Activated CD4-positive, alpha-beta memory T cell treated with anti-CD3 and anti-CD28 coated beads, Interleukin-2, amount 10 ng/mL, durations not matched to agents 7 days and 5 days (primary cell): ENCODE measurements around the gene HSPG2. TPM values are rescaled to one million over a fixed set of nuclear protein-coding genes. Genes with fewer than 3 reads are reported as not detected.
"Not testable (repeated sequence)": the region's sequence is repeated elsewhere in the genome, so short reads cannot be mapped to it uniquely, and the experiment has no call there.

ENCODE experiments used
- CTCF ChIA-PET: fragments of 350-600 bp; sonication (Branson Sonifier 250); formaldehyde crosslinking; loops from one replicate; lab custom pipeline; 2021; ENCODE audit warnings: antibody characterized with exemption, inconsistent platforms; lab: Charles Lee
- POLR2A ChIA-PET: fragments of 350-600 bp; sonication (Branson Sonifier 250); formaldehyde crosslinking; loops from one replicate; lab custom pipeline; 2021; ENCODE audit warnings: antibody characterized with exemption; lab: Charles Lee
- DNase-seq: peaks from one replicate; pipeline ENCODE4 v3.0.0-alpha.2; 2020
- H3K27ac Mint-ChIP-seq: one replicate; pipeline ENCODE4 v1.8.0; 2021; ENCODE audit warnings: mild to moderate bottlenecking, mixed read lengths
- H3K27me3 Mint-ChIP-seq: one replicate; pipeline ENCODE4 v1.8.0; 2021; ENCODE audit warnings: mixed read lengths
- H3K36me3 Mint-ChIP-seq: one replicate; pipeline ENCODE4 v1.8.0; 2021; ENCODE audit warnings: low read depth, mixed read lengths
- H3K4me1 Mint-ChIP-seq: one replicate; pipeline ENCODE4 v1.8.0; 2021; ENCODE audit warnings: mixed read lengths
- H3K4me3 Mint-ChIP-seq: one replicate; pipeline ENCODE4 v1.8.0; 2021; ENCODE audit warnings: mild to moderate bottlenecking, mixed read lengths
- H3K9me3 Mint-ChIP-seq: one replicate; pipeline ENCODE4 v1.8.0; 2021; ENCODE audit warnings: mixed read lengths
- total RNA-seq, 2 experiments: library from RNA; stranded (reverse); gene quantifications; one replicate each; pipeline ENCODE4 v1.2.3, GENCODE V29; 2021

The HSPG2 gene
- total RNA-seq, 2 experiments from 2014 or later = 1.0 to 1.2 TPM

DNA sequence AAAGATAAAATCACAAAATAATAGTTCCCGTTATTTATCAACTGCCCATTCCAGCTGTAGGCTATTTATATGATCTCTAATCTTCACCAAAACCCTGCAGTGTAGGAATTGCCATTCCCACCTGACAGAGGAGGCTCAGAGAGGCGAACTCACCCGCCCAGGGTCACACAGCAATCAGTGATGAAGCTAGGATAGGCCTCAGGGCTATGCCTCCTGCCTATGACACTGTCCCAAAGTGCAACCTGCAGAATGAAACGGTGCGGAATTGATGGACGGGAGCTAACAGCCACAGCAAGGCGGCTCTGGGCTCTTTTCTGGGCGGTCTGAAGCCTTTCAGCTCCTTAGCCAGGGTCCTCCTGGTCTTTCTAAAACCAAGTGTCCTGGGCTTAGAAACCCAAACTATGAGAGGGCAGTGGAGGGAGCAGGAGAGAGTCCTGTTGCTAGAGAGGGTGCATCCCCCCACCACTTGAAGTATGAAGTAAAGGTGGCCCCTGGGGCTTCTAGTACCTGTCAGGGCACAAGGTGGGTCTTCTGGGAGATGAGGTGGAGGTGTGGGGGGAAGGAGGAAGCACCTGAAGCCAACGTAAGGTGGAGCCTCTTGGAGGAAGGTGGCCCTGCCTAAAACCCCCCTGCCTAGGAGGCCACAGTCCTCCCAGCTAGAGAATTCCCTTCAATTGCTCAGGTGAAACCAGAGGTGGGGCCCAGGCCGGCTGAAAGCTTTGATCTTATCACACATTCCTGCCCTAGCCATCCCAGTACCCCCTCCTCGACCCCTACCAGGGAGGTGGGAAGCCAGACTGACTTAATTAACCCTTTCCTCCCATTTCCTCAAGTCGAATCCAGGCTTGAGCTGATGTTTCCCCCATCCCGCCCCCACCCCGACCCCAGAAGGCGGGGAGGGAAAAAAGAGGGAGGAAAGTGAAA lies 14.8 kb downstream of the HSPG2 start:
- Mint-ChIP-seq H3K9me3 (no peaks in the 10 kb centered on the region), H3K36me3 (no peaks in the 10 kb centered on the region), H3K4me1 (no peaks in the 10 kb centered on the region), H3K27ac (no peak overlapping the region), H3K27me3 (no peaks in the 10 kb centered on the region), H3K4me3 (no peak overlapping the region)
- DNase-seq = no peak
- ChIA-PET CTCF (no interaction called here), POLR2A (no interaction called here)

DNA sequence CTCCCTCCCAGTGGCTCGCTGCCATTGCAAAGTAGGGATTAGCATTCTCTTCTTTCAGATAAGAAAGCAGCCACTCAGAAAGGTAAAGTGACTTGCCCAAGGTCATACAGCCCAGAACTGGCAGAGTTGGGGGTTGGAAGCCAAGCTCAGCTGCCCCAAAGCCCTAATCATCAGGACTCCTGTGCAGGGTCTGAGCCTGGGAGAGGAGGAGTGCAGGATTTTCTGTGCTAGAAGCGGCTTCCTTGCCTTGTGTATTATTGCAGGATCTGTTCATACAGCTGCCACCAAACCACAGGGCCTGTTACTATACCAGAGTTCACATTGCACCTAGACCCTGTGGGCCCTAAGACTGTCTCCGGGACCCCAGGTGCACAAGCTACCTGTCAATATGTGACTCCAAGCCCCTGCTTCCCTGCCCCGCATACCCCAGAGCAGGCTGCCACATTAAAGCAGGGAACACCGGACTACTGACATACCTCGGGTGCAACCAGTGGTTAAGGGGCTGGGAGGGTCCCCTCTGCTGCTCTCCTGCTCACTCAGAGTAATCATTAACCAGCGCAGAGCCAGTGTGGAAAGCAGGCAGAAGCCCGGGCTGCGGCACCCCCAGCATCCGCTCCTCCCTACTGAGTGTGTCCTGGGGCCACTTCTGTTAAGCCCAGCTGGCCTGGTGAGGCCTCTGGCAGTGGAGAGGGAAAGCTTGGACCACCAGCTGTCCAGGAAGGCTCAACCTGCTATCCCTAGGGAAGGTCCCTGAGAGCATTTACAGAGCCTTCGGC lies 15.8 kb downstream of the HSPG2 start:
- CTCF ChIA-PET = no interaction called here

DNA sequence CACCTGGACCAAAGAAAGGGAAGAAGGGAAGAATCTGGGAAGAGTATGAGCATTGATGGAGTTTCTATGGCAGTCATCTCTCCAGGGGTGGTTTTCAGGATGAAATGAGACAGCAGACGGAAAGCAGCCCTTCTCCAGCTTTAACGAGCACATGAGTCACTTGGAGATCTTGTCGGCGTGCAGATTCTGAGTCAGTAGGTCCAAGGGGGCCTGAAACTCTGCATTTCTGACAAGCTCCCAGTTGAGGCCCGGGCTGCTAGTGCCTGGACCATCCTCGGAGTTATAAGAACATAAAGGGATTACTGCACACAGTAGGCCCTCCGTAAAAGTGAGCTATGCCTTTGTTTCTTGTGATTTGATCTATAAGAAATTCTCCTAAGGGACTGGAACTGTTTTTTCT lies 17.6 kb downstream of the HSPG2 start:
- no peak overlapping the region for H3K27ac Mint-ChIP-seq
- no peaks in the 10 kb centered on the region for H3K4me1 Mint-ChIP-seq
- no peak for DNase-seq
- ChIA-PET POLR2A (no interaction called here), CTCF (no interaction called here)
- no peaks in the 10 kb centered on the region for H3K27me3 Mint-ChIP-seq
- no peaks in the 10 kb centered on the region for H3K9me3 Mint-ChIP-seq
- no peak overlapping the region for H3K4me3 Mint-ChIP-seq
- no peaks in the 10 kb centered on the region for H3K36me3 Mint-ChIP-seq

More for the DNA sequence above, 15.8 kb downstream of the HSPG2 start:
- no peak for DNase-seq
- no peaks in the 10 kb centered on the region for H3K9me3 Mint-ChIP-seq
- no peaks in the 10 kb centered on the region for H3K27me3 Mint-ChIP-seq
- POLR2A ChIA-PET = no interaction called here
- H3K36me3 Mint-ChIP-seq = no peaks in the 10 kb centered on the region
- no peaks in the 10 kb centered on the region for H3K4me1 Mint-ChIP-seq
- H3K27ac Mint-ChIP-seq = no peak overlapping the region
- no peak overlapping the region for H3K4me3 Mint-ChIP-seq

DNA sequence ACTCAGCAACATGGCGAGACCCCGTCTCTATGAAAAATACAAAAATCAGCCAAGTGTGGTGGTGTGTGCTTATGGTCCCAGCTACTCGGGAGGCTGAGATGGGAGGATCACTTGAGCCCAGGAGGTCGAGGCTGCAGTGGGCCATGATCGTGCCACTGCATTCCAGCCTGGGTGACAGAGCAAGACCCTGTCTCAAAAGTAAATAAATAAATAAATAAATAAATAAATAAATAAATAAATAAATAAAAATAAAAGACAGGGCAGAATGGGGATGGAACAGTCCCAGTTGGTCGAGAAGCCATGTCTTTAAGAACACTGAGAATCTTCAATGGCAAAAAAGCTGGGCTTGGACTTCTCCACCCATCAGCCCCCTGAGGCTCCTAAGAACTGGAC lies 19.9 kb downstream of the HSPG2 start:
- H3K4me3 Mint-ChIP-seq, POLR2A ChIA-PET, H3K27ac Mint-ChIP-seq, H3K4me1 Mint-ChIP-seq, H3K9me3 Mint-ChIP-seq, CTCF ChIA-PET, DNase-seq, H3K36me3 Mint-ChIP-seq, H3K27me3 Mint-ChIP-seq: not testable (repeated sequence)

DNA sequence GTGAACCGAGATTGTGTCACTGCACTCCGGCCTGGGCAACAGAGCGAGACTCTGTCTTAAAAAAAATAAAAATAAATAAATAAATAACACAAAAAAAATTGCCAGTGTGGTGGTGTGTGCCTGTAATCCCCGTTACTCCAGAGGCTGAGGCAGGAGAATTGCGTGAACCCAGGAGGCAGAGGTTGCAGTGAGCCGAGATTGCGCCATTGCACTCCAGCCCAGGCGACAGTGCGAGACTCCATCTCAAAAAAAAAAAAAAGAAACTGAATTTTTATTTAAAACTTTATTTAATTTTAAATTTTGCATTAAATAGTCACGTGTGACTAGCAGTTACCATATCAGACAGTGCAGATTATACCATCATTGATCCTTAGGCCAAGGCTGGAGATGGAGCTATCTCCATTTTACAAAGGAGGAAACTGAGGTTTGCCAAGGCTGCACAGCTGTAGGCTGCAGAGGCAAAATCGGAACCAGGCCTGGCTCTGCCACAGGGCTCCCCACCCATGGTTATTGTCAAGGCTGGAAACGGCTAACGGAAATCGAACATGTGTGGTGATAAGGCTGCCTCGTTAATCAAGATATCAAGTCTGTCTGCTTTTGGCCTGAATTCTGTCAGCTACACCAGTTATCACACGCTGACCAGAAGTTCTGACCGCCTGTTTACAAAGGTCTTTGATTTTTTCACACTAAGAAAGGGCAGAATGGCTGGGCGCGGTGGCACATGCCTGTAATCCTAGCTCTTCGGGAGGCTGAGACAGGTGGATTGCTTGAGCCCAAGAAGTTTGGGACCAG lies 20.5 kb downstream of the HSPG2 start:
- Mint-ChIP-seq H3K4me1 (peaks cover 2% of the 10 kb centered on the region), H3K27ac (no peak overlapping the region), H3K4me3 (no peak overlapping the region), H3K9me3 (no peaks in the 10 kb centered on the region), H3K27me3 (no peaks in the 10 kb centered on the region), H3K36me3 (no peaks in the 10 kb centered on the region)
- POLR2A ChIA-PET = no interaction called here
- CTCF ChIA-PET = no interaction called here
- DNase-seq = no peak

DNA sequence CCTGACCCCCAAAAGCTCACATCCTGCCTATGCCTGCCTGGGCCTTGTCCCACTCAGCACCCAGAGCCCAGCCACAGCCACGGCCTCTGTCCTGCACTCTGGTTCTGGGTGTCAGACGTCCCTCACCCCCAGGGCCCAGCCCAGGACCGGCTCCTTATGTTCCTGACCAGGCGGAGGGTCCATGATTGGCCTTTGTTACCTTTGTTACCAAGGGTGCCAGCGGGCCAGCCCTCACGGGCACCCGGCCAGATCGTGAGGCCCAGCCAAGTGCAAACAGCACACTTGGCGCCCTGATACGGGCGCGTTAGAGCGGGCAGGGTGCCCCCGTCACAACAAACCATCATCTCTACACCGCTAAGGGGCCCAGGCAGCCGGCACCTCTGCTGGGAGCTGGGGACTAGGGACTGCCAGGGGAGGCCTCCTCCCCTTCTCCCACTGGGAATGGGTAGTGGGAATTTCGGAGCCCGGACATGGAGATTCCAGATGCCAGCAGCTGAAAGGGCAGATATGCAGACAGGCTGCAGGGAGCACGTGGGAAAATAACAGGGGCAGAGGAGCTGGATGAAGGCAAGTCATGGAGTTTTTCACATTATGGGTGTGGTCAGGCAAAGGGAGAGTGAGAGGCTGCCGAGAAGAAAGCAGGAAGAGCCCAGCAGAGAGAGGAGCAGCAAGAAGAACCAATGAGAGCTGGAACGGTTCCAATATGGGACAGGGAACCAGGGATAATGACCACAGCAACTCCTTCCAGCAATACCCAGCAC lies 22.1 kb downstream of the HSPG2 start:
- CTCF ChIA-PET = interaction anchor here (0.6 kb wide), 1 partner anchor 644 kb away, joined by 4 read pairs; no protein-coding TSS in a partner anchor
- H3K27me3 Mint-ChIP-seq = no peaks in the 10 kb centered on the region
- H3K9me3 Mint-ChIP-seq = no peaks in the 10 kb centered on the region
- no peaks in the 10 kb centered on the region for H3K36me3 Mint-ChIP-seq
- peaks cover 2% of the 10 kb centered on the region for H3K4me1 Mint-ChIP-seq
- H3K4me3 Mint-ChIP-seq = no peak overlapping the region
- DNase-seq = no peak
- POLR2A ChIA-PET = no interaction called here
- no peak overlapping the region for H3K27ac Mint-ChIP-seq

DNA sequence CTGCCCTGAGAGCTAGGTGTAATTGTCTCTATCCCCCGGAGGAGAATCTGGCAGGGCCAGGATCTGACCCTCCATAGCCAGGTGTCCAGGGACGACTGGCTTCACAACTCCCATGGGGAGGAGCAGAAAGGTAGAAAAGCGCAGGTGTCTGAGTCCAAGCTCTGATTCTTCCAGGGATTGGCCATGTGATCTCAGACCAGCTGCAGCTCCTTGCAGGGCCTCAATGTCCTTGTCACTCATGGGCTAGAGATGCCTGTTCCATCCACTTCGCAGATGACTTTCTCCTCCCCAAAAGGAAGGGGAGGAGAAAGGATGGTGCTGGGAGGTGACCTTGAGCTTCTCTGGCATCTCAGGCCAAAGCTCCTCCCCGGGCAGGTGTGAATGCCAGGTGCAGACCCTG lies 22.7 kb downstream of the HSPG2 start:
- no peaks in the 10 kb centered on the region for H3K27me3 Mint-ChIP-seq
- ChIA-PET CTCF (interaction anchor here (0.6 kb wide), 1 partner anchor 644 kb away, joined by 4 read pairs; no protein-coding TSS in a partner anchor), POLR2A (no interaction called here)
- no peak for DNase-seq
- H3K36me3 Mint-ChIP-seq = no peaks in the 10 kb centered on the region
- peaks cover 5% of the 10 kb centered on the region for H3K4me1 Mint-ChIP-seq
- H3K27ac Mint-ChIP-seq = no peak overlapping the region
- no peaks in the 10 kb centered on the region for H3K9me3 Mint-ChIP-seq
- no peak overlapping the region for H3K4me3 Mint-ChIP-seq

DNA sequence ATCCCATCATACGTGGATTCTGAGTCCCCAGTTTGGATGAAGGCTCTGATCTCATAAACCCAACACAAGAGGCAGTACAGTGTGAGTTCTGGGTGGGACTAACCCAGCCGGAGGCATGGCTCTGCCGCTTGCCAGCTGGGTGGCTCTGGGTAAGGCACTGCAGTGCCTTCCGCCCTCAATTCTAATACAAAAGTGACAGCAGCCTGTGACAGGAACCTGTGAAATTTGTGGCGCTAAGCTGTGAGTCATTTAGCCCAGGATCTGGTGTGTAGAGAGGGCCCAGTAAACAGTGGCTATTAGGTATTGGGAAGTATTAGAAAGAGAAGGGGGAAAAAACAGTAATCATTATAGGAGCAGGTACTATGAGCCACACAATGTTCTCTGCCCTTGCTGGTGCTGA lies 23.3 kb downstream of the HSPG2 start:
- POLR2A ChIA-PET = no interaction called here
- Mint-ChIP-seq H3K27ac (no peak overlapping the region), H3K4me1 (peaks cover 5% of the 10 kb centered on the region), H3K4me3 (no peak overlapping the region), H3K36me3 (no peaks in the 10 kb centered on the region), H3K27me3 (no peaks in the 10 kb centered on the region), H3K9me3 (no peaks in the 10 kb centered on the region)
- CTCF ChIA-PET = no interaction called here
- DNase-seq = no peak

DNA sequence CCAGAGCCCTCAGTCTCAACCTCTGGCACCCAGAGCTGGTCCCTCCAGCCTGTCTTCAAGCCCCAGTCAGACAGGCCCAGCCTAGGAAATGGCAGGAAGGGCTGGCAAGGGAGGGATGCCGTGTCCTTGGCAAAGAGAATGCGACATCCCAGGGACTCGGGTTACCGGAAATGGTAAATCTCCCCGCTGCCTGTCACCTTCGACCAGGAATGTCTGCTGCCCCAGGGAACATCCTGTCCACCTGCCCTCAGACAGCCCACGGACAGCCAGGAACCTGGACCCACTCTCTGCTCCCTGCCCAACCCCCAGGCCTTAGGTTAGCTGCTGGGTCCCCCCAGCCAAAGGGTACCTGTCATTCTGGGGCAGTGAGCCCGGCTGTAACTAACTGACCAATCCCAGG lies 23.9 kb downstream of the HSPG2 start:
- H3K4me1 Mint-ChIP-seq = peaks cover 5% of the 10 kb centered on the region
- ChIA-PET POLR2A (no interaction called here), CTCF (no interaction called here)
- no peaks in the 10 kb centered on the region for H3K9me3 Mint-ChIP-seq
- no peaks in the 10 kb centered on the region for H3K27me3 Mint-ChIP-seq
- H3K27ac Mint-ChIP-seq = no peak overlapping the region
- no peak overlapping the region for H3K4me3 Mint-ChIP-seq
- DNase-seq = no peak
- no peaks in the 10 kb centered on the region for H3K36me3 Mint-ChIP-seq

DNA sequence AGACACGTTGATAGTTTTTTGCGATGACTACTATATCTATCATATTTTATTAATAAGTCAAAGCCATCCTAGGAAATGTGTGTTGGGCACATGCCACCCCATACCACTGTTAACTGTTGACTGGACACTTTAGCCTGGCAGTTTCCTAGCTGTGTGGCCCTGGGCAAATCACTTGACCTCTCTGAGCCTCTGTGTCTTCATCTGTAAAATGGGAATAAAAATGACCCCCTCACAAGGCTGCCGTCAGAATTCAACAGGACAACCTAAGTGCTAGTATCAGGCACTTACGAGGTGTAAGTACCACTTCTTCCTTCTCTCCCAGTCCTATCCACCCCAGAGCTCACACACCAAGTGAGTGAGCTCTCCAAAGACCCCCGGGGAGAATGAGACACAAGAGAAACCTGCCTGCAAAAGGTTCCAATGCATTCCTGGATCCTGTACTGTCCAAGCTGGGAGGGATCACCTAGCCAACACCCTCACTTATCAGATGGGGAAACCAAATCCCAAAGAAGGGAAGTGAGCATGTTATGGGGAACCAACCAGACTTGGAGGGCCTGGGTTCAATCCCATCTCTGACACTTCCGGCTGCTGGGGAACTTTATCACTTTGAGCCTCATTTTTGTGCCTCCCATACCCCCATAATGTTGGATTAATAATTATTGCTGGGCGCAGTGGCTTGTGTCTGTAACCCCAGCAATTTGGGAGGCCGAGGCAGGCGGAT lies 24.9 kb downstream of the HSPG2 start:
- no peak overlapping the region for H3K27ac Mint-ChIP-seq

DNA sequence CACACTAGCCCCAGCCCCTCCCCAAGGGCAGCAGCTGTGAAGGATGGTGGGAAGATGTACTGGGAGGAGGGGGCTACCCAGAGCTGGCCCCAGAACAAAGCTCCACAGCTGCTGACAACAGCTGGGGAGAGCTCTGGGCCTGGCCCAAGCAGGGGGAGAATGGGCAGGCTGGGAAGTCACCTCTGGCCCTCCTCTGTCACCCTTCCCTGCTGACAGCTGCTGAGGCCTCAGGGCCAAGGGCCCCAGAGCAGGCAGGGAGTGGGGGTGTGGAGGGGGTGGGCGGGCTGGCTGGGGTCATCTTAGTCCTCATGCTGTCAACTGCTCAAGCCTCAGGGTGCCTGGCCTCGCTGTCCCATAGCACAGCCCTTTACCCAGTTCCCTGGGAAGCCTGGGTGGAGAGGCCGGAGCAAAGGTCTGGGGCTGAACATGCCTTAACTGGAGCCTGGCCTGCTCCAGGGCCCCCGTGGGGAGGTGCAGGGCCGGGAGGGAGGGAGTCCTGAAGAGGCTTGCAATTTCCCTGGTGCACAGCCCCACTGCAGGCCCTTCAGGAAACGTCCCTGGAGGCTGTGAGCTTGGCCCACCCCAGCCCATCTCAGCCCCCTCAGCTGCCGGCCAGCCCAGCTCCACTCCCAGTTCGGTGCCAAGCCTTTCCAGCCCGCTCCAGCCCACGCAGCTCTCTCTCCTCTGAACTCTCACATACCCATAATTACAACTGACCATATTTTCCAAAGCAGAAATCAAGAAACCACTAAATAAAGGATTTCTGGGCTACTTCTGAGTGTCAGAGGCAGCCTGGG lies 25.7 kb downstream of the HSPG2 start:
- Mint-ChIP-seq H3K27ac (no peak overlapping the region), H3K9me3 (no peaks in the 10 kb centered on the region), H3K27me3 (no peaks in the 10 kb centered on the region), H3K4me3 (no peak overlapping the region), H3K4me1 (peaks cover 5% of the 10 kb centered on the region), H3K36me3 (no peaks in the 10 kb centered on the region)
- DNase-seq = no peak
- ChIA-PET POLR2A (no interaction called here), CTCF (no interaction called here)

More for the DNA sequence above, 24.9 kb downstream of the HSPG2 start:
- H3K27me3 Mint-ChIP-seq = no peaks in the 10 kb centered on the region
- POLR2A ChIA-PET = no interaction called here
- no peaks in the 10 kb centered on the region for H3K36me3 Mint-ChIP-seq
- H3K4me3 Mint-ChIP-seq = no peak overlapping the region
- H3K9me3 Mint-ChIP-seq = no peaks in the 10 kb centered on the region
- no peak for DNase-seq
- CTCF ChIA-PET = no interaction called here
- H3K4me1 Mint-ChIP-seq = peaks cover 5% of the 10 kb centered on the region
